Trophoblast cell (in vitro differentiated cells and primary cell): ENCODE data around the gene FREM1.

ENCODE experiments used
- DNase-seq, 2 donors: peaks; one replicate each; pipeline ENCODE4 v3.0.0-alpha.2; 2016
- H2AFZ ChIP-seq: 2 replicates; pipeline ENCODE4 v1.6.1; 2013; ENCODE audit warnings: low read length, moderate library complexity, mild to moderate bottlenecking; ENCODE audit not compliant: insufficient read depth, poor library complexity
- H2AK5ac ChIP-seq: 2 replicates; pipeline ENCODE4 v1.6.1; 2013; ENCODE audit warnings: mild to moderate bottlenecking, low read length
- H2BK120ac ChIP-seq: 2 replicates; pipeline ENCODE4 v1.6.1; 2013; ENCODE audit warnings: low read length, mild to moderate bottlenecking, moderate library complexity; ENCODE audit not compliant: insufficient read depth, poor library complexity
- H2BK12ac ChIP-seq: 2 replicates; pipeline ENCODE4 v1.6.1; 2013; ENCODE audit warnings: mild to moderate bottlenecking, low read length, moderate library complexity
- H2BK5ac ChIP-seq: 2 replicates; pipeline ENCODE4 v1.6.1; 2013; ENCODE audit warnings: low read length, low read depth, moderate library complexity, mild to moderate bottlenecking; ENCODE audit not compliant: poor library complexity
- H3K14ac ChIP-seq: 2 replicates; pipeline ENCODE4 v1.6.1; 2013; ENCODE audit warnings: mild to moderate bottlenecking, low read length
- H3K18ac ChIP-seq: 2 replicates; pipeline ENCODE4 v1.6.1; 2013; ENCODE audit warnings: mild to moderate bottlenecking, low read length
- H3K23ac ChIP-seq: 2 replicates; pipeline ENCODE4 v1.6.1; 2013; ENCODE audit warnings: low read length
- H3K27ac ChIP-seq: 2 replicates; pipeline ENCODE4 v1.5.1; 2013; ENCODE audit warnings: low read depth, mild to moderate bottlenecking, inconsistent platforms, low read length, moderate library complexity
- H3K27me3 ChIP-seq: 2 replicates; pipeline ENCODE4 v1.6.1; 2013; ENCODE audit warnings: inconsistent platforms, mild to moderate bottlenecking, low read length, moderate library complexity; ENCODE audit not compliant: insufficient read depth
- H3K36me3 ChIP-seq, 2 experiments: 1 replicate in 1 of 2; 2 replicates in 1 of 2; pipeline ENCODE4 v1.6.1; 2013; ENCODE audit warnings: low read length in 2 of 2, mild to moderate bottlenecking in 2 of 2, moderate library complexity in 1 of 2; ENCODE audit not compliant: insufficient read depth in 2 of 2, control insufficient read depth in 1 of 2
- H3K4ac ChIP-seq: 2 replicates; pipeline ENCODE4 v1.6.1; 2013; ENCODE audit warnings: low read depth, mild to moderate bottlenecking, low read length, moderate library complexity
- H3K4me1 ChIP-seq, 2 experiments: 1 replicate in 1 of 2; 2 replicates in 1 of 2; pipeline ENCODE4 v1.6.1; 2013; ENCODE audit warnings: low read length in 2 of 2, mild to moderate bottlenecking in 2 of 2, moderate library complexity in 1 of 2; ENCODE audit not compliant: insufficient read depth in 2 of 2, control insufficient read depth in 1 of 2
- H3K4me2 ChIP-seq: 2 replicates; pipeline ENCODE4 v1.6.1; 2013; ENCODE audit warnings: inconsistent platforms, mild to moderate bottlenecking, low read length, moderate library complexity
- H3K4me3 ChIP-seq: 2 replicates; pipeline ENCODE4 v1.5.1; 2013; ENCODE audit warnings: mild to moderate bottlenecking, low read depth, low read length, inconsistent platforms
- H3K79me1 ChIP-seq: one replicate; pipeline ENCODE4 v1.6.1; 2013; ENCODE audit warnings: low read length
- H3K79me2 ChIP-seq: 2 replicates; pipeline ENCODE4 v1.6.1; 2013; ENCODE audit warnings: low read length, mild to moderate bottlenecking; ENCODE audit not compliant: control insufficient read depth, insufficient read depth, poor library complexity
- H3K9ac ChIP-seq: 2 replicates; pipeline ENCODE4 v1.6.1; 2013; ENCODE audit warnings: mild to moderate bottlenecking, low read length
- H3K9me3 ChIP-seq: 2 replicates; pipeline ENCODE4 v1.6.1; 2013; ENCODE audit warnings: low read depth, mild to moderate bottlenecking, control low read depth, inconsistent platforms, low read length; ENCODE audit not compliant: insufficient read depth
- H4K12ac ChIP-seq: 2 replicates; pipeline ENCODE4 v1.6.1; 2013; ENCODE audit warnings: low read depth, mild to moderate bottlenecking, low read length, moderate library complexity
- H4K8ac ChIP-seq: 2 replicates; pipeline ENCODE4 v1.6.1; 2013; ENCODE audit warnings: low read depth, mild to moderate bottlenecking, low read length, moderate library complexity
- H4K91ac ChIP-seq: one replicate; pipeline ENCODE4 v1.6.1; 2013; ENCODE audit warnings: low read depth, mild to moderate bottlenecking, low read length, moderate library complexity
- WGBS: extraction: QIAGEN DNeasy Blood & Tissue Kit; methylation state at CpG from one replicate; pipeline ENCODE4 v1.1.7; 2013; ENCODE audit warnings: missing lambda C conversion rate; ENCODE audit not compliant: insufficient read length, insufficient coverage; ENCODE audit errors: extremely low coverage; 5-methylcytosine and 5-hydroxymethylcytosine counted together

The FREM1 gene

GRCh38 chr9:14843163-14843562, 67.1 kb downstream of the FREM1 start:
- no peak overlapping the region for H3K23ac ChIP-seq
- no peak for DNase-seq

DNA sequence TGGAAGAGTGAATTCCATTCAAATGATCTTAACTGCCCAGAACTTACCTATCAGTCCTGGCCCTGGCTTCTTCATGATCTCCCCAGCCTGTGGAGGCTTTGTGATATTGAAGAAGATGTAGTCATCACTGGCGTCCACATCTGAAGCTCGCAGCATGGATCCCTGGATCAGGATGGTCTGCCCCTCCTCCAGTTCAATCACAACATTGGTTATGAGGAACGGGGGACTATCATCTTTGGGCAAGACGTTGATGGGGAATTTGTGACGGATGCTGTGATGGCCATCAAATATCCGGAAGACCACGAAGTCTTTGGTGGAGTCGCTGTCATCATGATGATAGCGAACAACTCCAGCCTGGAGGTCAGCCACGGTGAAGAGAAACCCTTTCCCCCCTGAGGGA, 68.0 kb downstream of the FREM1 start:
- Histone ChIP-seq H3K23ac (no peak overlapping the region), H3K4me2 (no peak overlapping the region), H3K14ac (no peak overlapping the region), H2AFZ (no peak overlapping the region), H3K4me3 (no peak overlapping the region), H3K4me1 (no peaks in the 10 kb centered on the region), H3K79me1 (no peaks in the 10 kb centered on the region), H2AK5ac (no peak overlapping the region), H3K4ac (no peak overlapping the region), H2BK120ac (no peak overlapping the region), H3K27ac (no peak overlapping the region), H3K18ac (no peak overlapping the region), H4K91ac (no peak overlapping the region), H2BK12ac (no peak overlapping the region), H4K8ac (no peak overlapping the region), H2BK5ac (no peak overlapping the region), H3K9me3 (peaks cover 2% of the 10 kb centered on the region), H4K12ac (no peak overlapping the region), H3K9ac (no peak overlapping the region), H3K27me3 (no peaks in the 10 kb centered on the region), H3K36me3 (peaks cover 13% of the 10 kb centered on the region in 2 experiments), H3K79me2 (no peaks in the 10 kb centered on the region)
- DNase-seq: no peak
- WGBS: no CpG with 5 or more reads among the region's 10 CpGs

More at GRCh38 chr9:14843163-14843562, 67.1 kb downstream of the FREM1 start:
- Histone ChIP-seq H3K4me2 (no peak overlapping the region), H3K4me3 (no peak overlapping the region), H2AK5ac (no peak overlapping the region), H3K79me1 (no peaks in the 10 kb centered on the region), H3K79me2 (no peaks in the 10 kb centered on the region), H3K4me1 (no peaks in the 10 kb centered on the region), H4K8ac (no peak overlapping the region), H3K9me3 (peaks cover 2% of the 10 kb centered on the region), H4K91ac (no peak overlapping the region), H3K9ac (no peak overlapping the region), H2AFZ (no peak overlapping the region), H4K12ac (no peak overlapping the region), H3K18ac (no peak overlapping the region), H2BK12ac (no peak overlapping the region), H2BK5ac (no peak overlapping the region), H3K36me3 (peaks cover 13% of the 10 kb centered on the region in 2 experiments), H2BK120ac (no peak overlapping the region), H3K14ac (no peak overlapping the region), H3K27me3 (no peaks in the 10 kb centered on the region), H3K4ac (no peak overlapping the region), H3K27ac (no peak overlapping the region)
- WGBS: no CpG with 5 or more reads among the region's 2 CpGs

DNA sequence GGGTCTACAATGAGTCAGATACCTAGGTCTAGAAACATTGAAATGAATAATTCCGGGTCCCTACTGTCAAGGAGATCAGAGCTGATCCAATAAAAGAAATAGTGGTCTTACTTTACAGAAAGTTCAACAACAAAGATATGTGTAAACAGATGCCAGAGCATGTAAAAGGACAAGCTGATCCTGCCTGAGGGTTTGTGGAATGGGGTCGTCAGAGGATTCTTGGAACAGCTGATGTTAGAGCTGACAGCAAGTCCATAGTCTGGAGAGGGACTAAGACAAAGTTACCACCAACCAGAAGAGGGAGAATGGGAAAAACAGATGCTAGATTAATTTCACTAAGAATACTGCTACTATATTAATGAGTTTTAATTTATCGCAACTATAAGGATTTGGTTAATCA, 71.5 kb downstream of the FREM1 start:
- H3K79me2 ChIP-seq: no peaks in the 10 kb centered on the region
- no peak overlapping the region for H3K27ac ChIP-seq
- no peak overlapping the region for H3K4me3 ChIP-seq
- H4K12ac ChIP-seq: no peak overlapping the region
- no peaks in the 10 kb centered on the region for H3K79me1 ChIP-seq
- no peak overlapping the region for H3K9ac ChIP-seq
- peaks cover 7 to 8% of the 10 kb centered on the region in 2 experiments for H3K36me3 ChIP-seq
- DNase-seq: no peak
- H2AK5ac ChIP-seq: no peak overlapping the region
- H3K23ac ChIP-seq: no peak overlapping the region
- no peak overlapping the region for H2BK5ac ChIP-seq
- H2BK12ac ChIP-seq: no peak overlapping the region
- H2BK120ac ChIP-seq: no peak overlapping the region
- H3K9me3 ChIP-seq: peaks cover 2% of the 10 kb centered on the region
- H4K91ac ChIP-seq: no peak overlapping the region
- no peaks in the 10 kb centered on the region for H3K4me1 ChIP-seq
- H2AFZ ChIP-seq: no peak overlapping the region
- no peaks in the 10 kb centered on the region for H3K27me3 ChIP-seq
- no peak overlapping the region for H3K4me2 ChIP-seq
- no CpG with 5 or more reads among the region's 3 CpGs for WGBS
- no peak overlapping the region for H3K18ac ChIP-seq
- no peak overlapping the region for H3K4ac ChIP-seq
- no peak overlapping the region for H4K8ac ChIP-seq
- H3K14ac ChIP-seq: no peak overlapping the region

- H3K27me3 ChIP-seq: no peaks in the 10 kb centered on the region
- H3K4ac ChIP-seq: no peak overlapping the region
- no peak overlapping the region for H2BK5ac ChIP-seq
- no peak overlapping the region for H3K14ac ChIP-seq
- no peaks in the 10 kb centered on the region for H3K9me3 ChIP-seq
- no peak overlapping the region for H4K91ac ChIP-seq
- no peak overlapping the region for H3K27ac ChIP-seq
- H2AK5ac ChIP-seq: no peak overlapping the region
- H3K79me2 ChIP-seq: no peaks in the 10 kb centered on the region
- H3K4me3 ChIP-seq: no peak overlapping the region
- H3K4me1 ChIP-seq: no peaks in the 10 kb centered on the region
- H2AFZ ChIP-seq: no peak overlapping the region
- no peak overlapping the region for H3K9ac ChIP-seq
- no peak overlapping the region for H2BK120ac ChIP-seq
- no peak overlapping the region for H3K18ac ChIP-seq
- no peak overlapping the region for H2BK12ac ChIP-seq
- H4K12ac ChIP-seq: no peak overlapping the region
- peaks cover 0 to 2% of the 10 kb centered on the region in 2 experiments for H3K36me3 ChIP-seq
- no CpG with 5 or more reads among the region's 7 CpGs for WGBS
- no peak for DNase-seq
- H3K23ac ChIP-seq: no peak overlapping the region
- no peak overlapping the region for H4K8ac ChIP-seq
- H3K79me1 ChIP-seq: no peaks in the 10 kb centered on the region
- H3K4me2 ChIP-seq: no peak overlapping the region
These were observed 73.3 kb downstream of the FREM1 start for GRCh38 chr9:14836885-14837284.
